Measurements from ENCODE around the gene ATP2A2.
A peak's percentile ranks its signal among the peaks of the same experiment; 100 is the strongest.

The ATP2A2 gene

GRCh38 chr12:110262442-110263388, 18.3 kb upstream of the ATP2A2 start:
- no peak for DNase-seq

GRCh38 chr12:110266381-110266960, 14.6 kb upstream of the ATP2A2 start:
- no peak for DNase-seq

DNA sequence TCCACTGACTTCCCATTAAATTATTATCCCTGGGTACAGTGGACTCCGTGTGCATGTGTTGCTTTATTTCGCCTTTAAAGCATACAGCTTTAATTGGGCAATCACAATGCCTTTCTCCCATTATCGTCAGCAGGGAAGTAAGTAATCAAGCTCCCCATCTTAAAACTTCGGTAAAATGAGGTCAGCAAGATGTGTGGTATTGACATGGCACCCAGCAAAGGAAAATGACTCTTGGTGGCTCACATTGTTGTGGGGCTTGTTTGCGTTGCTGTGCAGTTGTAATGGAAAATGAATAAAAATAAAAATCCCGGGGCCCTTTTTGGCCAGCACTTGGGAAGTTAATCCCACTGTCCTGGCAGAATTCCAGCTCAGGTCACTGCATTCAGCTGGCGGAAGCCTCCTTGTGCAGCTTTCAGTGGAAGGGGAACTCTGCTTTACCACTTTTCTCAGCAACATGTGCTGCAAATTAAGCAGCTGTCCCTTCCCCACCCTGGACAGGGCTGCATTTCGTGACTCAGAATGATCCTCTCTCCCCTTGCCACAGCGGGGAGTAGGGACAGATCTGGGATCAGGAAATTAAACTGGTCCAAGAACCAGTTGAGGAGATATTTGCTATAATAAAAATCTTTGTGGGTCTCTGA, 13.9 kb upstream of the ATP2A2 start:
- peak; percentile 59 for DNase-seq

DNA sequence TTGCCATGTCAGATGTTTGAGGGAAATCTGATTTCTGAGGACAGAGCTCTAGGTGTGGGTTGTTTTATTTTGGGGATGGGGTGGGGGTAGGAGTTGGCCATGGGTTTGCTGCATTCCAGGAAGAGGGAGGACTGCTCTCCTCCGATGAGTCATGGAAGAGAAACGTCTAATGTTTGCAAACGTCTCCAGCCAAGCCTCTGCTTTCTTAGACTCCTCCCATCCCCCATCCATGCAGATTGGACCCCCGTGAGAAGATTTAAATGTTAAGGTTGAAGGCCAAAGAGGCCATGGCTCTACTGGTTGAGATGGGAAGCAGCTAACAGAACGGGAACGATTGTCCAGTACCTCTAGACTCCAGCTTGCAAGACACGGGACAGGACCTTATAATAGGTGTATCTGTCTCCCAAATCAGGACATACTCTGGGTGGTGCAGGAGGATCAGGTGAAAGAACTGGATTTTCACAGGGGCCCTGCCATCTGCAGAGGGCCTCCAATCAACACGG, 11.4 kb upstream of the ATP2A2 start:
- DNase-seq: peak; percentile 29

GRCh38 chr12:110270125-110270962, 10.7 kb upstream of the ATP2A2 start:
- peak; percentile 92 for DNase-seq

DNA sequence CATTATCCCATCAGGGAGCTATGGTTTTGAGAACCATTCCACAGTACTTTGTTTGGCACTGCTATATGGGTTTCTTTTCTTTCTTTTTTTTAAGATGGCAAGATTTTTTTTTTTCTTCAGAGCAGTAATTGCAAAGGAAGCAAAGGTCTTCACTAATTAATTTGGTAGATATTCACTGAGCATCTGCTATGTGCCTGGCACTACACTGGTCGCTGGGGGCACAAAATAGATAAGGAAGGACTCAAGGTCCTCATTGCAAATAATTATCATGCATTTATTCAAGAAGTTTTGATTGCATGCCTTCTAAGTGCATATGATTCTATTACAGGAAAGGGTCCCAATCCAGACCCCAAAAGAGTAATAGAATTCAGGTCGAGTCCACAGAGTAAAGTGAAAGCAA, 10.0 kb upstream of the ATP2A2 start:
- DNase-seq: peak; percentile 36

DNA sequence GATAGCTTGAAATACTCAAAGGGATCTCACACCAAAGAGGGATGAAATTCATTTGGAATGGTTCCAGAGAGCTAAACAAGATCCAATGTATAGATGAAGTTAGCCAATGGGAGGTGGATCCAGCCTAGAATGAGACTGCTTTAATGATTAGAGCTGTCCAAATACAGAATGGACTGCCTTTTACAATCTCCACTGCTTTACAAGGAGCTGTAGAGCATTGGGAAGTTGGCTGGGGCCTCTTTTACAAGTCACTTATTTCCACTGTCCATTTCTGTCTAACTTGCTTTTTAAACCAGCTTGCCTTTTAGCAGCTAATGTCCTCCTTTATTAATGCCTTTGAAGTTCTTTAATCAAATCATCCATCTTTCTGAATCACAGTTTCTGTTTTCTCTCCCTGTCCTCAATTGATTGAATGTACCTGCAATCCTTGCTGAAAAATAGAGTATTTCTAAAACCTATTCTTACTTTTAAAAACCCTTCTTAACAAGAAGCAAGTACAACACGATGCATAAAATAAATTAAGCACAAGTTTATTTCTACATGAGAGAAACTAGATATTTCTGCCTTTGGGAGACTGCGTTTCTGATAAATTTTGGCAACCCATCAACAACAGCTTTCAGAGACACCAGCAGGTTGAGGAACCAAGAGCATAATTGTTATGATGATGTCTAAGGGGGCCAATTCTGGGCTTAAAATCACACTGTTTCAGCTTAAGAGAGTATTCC, 3.4 kb upstream of the ATP2A2 start:
- DNase-seq: no peak

- DNase-seq: no peak
Measured at GRCh38 chr12:110278255-110278536, 2.9 kb upstream of the ATP2A2 start.

DNA sequence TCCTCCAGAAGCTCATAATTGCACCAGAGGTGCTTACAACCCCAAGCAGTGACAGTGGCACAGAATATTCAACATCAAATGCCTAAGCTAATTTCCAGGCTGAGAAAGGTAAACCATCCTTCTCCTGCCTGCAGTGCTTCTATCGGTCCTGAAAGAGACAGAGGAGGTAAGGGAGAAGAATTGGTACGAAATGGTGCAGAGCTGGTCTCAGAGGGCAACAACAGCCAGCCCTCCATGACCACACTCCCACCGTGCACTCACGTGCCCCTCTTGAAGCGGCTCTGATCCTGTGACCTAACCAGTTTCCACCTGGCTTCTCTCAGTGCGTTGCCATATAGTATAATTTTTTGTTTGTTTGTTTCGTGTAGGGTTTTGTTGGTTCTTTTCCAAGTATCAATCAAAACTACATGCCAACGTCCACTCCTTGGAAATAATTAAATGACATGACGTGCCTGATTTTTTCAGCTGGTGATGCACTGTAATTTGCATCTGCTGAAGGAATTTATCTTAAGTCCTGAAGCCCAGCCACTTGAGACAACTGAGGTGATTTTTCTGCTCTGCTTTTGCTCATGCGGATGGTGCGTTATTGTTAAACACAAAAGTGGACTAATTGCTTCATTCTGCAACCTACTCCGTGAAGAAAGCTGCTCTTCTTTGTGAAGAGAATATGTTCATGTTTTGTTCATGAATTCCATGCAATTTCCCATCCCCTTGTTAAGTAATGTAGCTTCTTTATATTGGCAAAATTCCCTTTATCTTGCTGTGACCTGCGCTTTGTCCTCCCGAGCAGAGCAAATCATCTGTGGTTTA, 1.3 kb upstream of the ATP2A2 start:
- no peak for DNase-seq

DNA sequence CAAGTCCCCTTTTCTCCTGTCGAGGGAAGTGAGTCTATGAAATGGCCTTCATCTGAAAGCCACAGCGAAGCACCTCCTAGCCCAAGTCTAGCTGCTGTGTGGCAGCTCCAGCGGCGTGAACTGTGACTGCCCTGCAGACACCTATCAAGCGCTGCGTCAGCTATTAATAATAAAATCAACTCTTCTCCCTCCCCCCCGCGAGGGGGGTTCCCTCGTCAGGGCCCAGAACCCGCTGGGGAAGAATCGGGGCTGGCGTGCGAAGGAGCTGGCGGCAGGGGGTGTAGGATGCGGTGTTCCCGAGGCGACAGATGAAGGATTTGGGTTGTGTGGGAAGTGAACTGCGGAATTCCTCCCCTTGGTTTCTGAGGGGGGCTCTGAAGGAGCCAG, 662 bp upstream of the ATP2A2 start:
- DNase-seq: peak; percentile 67

DNA sequence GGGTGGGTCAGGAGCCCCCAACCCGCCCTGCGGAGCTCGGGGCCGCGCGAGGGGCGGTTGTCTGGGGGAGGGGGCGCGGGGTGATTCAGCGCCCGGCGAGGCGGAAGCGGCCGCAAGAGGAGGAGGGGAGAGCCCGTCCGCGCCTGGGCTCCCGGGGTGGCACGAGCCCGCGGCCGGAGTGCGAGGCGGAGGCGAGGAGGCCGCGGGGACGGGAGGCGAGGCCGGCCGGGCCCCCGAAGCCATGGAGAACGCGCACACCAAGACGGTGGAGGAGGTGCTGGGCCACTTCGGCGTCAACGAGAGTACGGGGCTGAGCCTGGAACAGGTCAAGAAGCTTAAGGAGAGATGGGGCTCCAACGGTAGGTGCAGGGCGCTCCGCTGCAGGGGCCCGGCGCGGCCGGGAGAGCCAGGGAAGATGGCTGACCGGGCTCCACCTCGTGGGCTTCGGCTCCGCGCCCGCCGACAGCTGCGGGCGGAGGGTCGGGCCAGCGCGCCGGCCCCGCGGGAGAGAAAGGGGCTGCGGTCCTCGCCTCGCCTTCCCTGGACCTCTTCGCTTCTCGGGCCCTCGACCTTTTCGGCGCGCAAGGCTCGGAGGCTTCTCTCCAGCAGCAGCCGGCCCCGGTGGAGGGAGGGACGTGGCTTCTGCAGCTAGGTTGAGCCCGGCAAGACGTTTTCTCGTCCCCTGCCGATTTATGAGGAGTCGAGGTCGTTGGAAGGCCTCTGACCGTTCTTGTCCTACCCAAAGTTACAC, 677 bp downstream of the ATP2A2 start:
- peak; percentile 54 for DNase-seq

DNA sequence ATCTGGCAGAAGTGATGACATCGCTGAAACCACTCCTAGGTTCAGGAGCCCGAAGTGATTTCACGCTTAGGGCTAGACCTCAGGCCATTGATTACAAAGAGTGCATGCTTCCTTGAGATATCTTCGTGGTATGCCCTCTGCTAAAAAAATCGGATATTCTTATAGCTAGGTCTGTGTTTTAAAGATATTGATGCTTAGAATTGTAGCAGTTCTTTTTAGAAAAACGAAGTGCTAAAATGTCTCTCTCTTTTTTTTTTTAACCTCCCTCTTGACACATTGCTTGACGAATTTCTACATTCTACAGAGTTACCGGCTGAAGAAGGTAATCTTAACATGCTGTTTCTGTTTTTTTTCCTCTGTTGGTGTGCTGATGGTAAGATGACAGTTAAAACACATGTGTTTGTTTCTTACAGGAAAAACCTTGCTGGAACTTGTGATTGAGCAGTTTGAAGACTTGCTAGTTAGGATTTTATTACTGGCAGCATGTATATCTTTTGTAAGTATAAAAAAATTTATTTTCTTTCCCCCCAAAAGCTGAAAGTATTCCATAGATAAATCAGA, 1.3 kb downstream of the ATP2A2 start:
- DNase-seq: peak; percentile 77

GRCh38 chr12:110282956-110283817, 2.1 kb downstream of the ATP2A2 start:
- DNase-seq: no peak

DNA sequence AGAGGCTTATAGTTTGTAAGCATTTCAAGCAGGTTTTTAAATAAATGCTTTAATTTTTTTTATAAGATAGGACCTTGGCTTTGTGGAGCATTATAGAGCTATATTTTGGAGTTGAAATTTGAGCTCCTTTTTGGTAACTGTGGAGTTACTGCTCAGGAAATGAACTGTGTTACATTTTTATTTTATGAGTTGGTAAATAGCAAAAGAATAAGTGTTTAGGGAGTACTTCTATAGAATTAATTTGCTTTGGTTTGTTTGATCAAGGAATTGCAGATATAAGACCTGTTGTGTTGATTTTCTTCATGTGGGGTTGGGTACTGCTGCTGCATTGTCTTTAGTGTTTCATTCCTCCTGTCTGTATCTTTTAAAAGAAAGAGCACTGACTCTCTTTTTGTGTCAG, 3.5 kb downstream of the ATP2A2 start:
- no peak for DNase-seq

DNA sequence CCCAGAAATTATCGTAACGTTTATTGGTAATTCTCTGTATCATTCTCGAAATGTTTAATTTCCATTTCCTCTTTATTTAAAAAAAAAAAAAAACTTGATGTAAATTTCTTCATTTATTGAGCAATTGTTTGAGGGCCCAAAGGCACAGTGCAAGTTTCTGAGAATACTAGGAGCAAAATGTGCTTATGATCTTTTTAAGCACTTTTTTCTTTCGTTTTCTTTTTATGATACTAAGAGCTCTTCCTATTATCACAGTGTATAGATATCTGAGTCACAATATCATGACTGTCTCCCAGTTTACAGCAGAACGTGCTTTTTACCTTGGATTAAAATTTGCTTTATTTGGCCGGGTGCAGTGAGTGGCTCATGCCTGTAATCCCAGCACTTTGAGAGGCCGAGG, 5.6 kb downstream of the ATP2A2 start:
- DNase-seq: no peak

GRCh38 chr12:110287986-110288385, 6.9 kb downstream of the ATP2A2 start:
- no peak for DNase-seq

DNA sequence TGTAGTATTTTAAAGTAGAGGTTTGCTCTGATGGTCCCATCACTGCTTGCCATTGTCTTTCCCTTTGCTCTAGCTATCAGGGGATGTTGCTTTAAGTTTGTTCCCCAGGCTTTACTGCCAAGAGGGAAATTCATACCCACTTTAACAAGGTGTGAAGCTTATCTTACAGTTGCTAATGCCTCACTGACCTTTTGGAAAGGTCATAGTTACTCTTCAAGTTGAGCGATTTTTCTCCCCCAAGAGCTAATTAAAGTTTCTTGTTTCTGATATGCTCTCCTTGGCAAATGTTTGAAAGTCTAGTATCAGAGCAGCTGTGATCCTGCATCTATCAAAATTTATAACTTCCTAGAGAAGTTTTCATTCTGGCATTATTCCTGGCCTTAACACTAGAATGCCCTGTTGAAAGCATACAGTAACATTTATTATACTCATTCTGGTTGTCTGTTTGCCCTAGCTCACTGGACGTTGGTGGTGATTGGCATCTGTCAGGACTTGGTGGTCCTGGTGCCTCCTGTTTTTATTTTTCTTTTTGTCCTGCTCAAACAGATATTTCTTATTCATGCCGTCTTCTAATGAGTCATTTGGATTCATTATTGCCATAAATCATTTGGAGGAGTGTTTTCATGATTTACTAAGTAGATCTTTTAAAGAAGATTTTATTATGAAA, 8.1 kb downstream of the ATP2A2 start:
- DNase-seq: no peak

GRCh38 chr12:110289711-110290078, 8.6 kb downstream of the ATP2A2 start:
- no peak for DNase-seq
